Osteoblast (primary cell): ENCODE data around the gene NDUFAF5. TPM values are rescaled to one million over a fixed set of nuclear protein-coding genes. Genes with fewer than 3 reads are reported as not detected.

Source experiments
- DNase-seq: peaks from one replicate; pipeline ENCODE4 v3.0.0; 2011; ENCODE audit warnings: low spot score, mixed read lengths; ENCODE audit not compliant: insufficient read length; ENCODE audit errors: missing footprints
- H2AFZ ChIP-seq: 2 replicates; pipeline ENCODE4 v1.6.0; 2011; ENCODE audit warnings: mild to moderate bottlenecking, low read length
- H3K27ac ChIP-seq: 2 replicates; pipeline ENCODE4 v1.5.1; 2011; ENCODE audit warnings: mild to moderate bottlenecking, low read depth, low read length, moderate library complexity
- H3K27me3 ChIP-seq: 2 replicates; pipeline ENCODE4 v1.6.0; 2012; ENCODE audit warnings: mild to moderate bottlenecking, control low read depth, inconsistent platforms, low read length, moderate library complexity; ENCODE audit not compliant: insufficient read depth
- H3K36me3 ChIP-seq: 2 replicates; pipeline ENCODE4 v1.5.1; 2011; ENCODE audit warnings: mild to moderate bottlenecking, low read length, control low read depth, moderate library complexity; ENCODE audit not compliant: insufficient read depth
- H3K4me1 ChIP-seq: 2 replicates; pipeline ENCODE4 v1.5.1; 2011; ENCODE audit warnings: mild to moderate bottlenecking, low read length, control low read depth, moderate library complexity; ENCODE audit not compliant: insufficient read depth
- H3K4me2 ChIP-seq: 2 replicates; pipeline ENCODE4 v1.6.0; 2011; ENCODE audit warnings: mild to moderate bottlenecking, low read length; ENCODE audit not compliant: insufficient read depth
- H3K4me3 ChIP-seq: fragments of 200-600 bp; sonication (generic); 3 replicates; pipeline ENCODE4 v1.5.1; 2012; ENCODE audit warnings: mild to moderate bottlenecking, low read length, inconsistent platforms; ENCODE audit not compliant: insufficient read depth
- H3K79me2 ChIP-seq: 2 replicates; pipeline ENCODE4 v1.6.0; 2012; ENCODE audit warnings: mild to moderate bottlenecking, low read length, control low read depth, inconsistent platforms; ENCODE audit not compliant: insufficient read depth
- H3K9me3 ChIP-seq: 2 replicates; pipeline ENCODE4 v1.5.1; 2011; ENCODE audit warnings: low read depth, low read length, control low read depth
- H4K20me1 ChIP-seq: 2 replicates; pipeline ENCODE4 v1.6.0; 2012; ENCODE audit warnings: mild to moderate bottlenecking, low read length, control low read depth; ENCODE audit not compliant: insufficient read depth
- CTCF ChIP-seq: IDR thresholded peaks from 2 replicates; pipeline ENCODE4 v1.5.1; 2011; ENCODE audit warnings: mild to moderate bottlenecking, low read depth, low read length, moderate library complexity; ENCODE audit errors: extremely low read depth
- total RNA-seq: library from RNA; depleted of rRNA; stranded (reverse); fragments of >200 nt; gene quantifications from 2 replicates; pipeline ENCODE4 v1.2.3, GENCODE V29; 2012

The NDUFAF5 gene
- total RNA-seq, 1 donor, result 12.3 TPM

- H3K36me3 ChIP-seq, result peaks cover 46% of the 10 kb centered on the region
- peaks cover 35% of the 10 kb centered on the region for H3K79me2 ChIP-seq
- no peak for DNase-seq
- TF ChIP-seq CTCF, result no peak
- peak overlapping the region; percentile 64 for H3K27ac ChIP-seq
- H2AFZ ChIP-seq, result peak overlapping the region; percentile 27
- H3K4me2 ChIP-seq, result peak overlapping the region; percentile 72
- H3K4me3 ChIP-seq, result peak overlapping the region; percentile 37
- no peaks in the 10 kb centered on the region for H4K20me1 ChIP-seq
- H3K27me3 ChIP-seq, result no peaks in the 10 kb centered on the region
- no peaks in the 10 kb centered on the region for H3K9me3 ChIP-seq
- H3K4me1 ChIP-seq, result peaks cover 12% of the 10 kb centered on the region
Observed at GRCh38 chr20:13777171-13777601, 7.6 kb upstream of the NDUFAF5 start.

GRCh38 chr20:13778827-13779226 lies 6.0 kb upstream of the NDUFAF5 start:
- H3K36me3 ChIP-seq, result peaks cover 49% of the 10 kb centered on the region
- peaks cover 46% of the 10 kb centered on the region for H3K79me2 ChIP-seq
- no peak overlapping the region for H2AFZ ChIP-seq
- H3K9me3 ChIP-seq, result no peaks in the 10 kb centered on the region
- H3K4me3 ChIP-seq, result no peak overlapping the region
- H4K20me1 ChIP-seq, result no peaks in the 10 kb centered on the region
- no peak overlapping the region for H3K4me2 ChIP-seq
- H3K27me3 ChIP-seq, result no peaks in the 10 kb centered on the region
- no peak for DNase-seq
- TF ChIP-seq CTCF, result no peak
- peaks cover 17% of the 10 kb centered on the region for H3K4me1 ChIP-seq
- H3K27ac ChIP-seq, result no peak overlapping the region

- no peak for TF ChIP-seq CTCF
- peak overlapping the region; percentile 94 for H3K4me3 ChIP-seq
- H3K4me2 ChIP-seq, result peak overlapping the region; percentile 95
- no peak overlapping the region for H2AFZ ChIP-seq
- H3K79me2 ChIP-seq, result peaks cover 72% of the 10 kb centered on the region
- H3K4me1 ChIP-seq, result peaks cover 16% of the 10 kb centered on the region
- H3K36me3 ChIP-seq, result peaks cover 26% of the 10 kb centered on the region
- DNase-seq, result no peak
- H4K20me1 ChIP-seq, result peaks cover 5% of the 10 kb centered on the region
- H3K27me3 ChIP-seq, result no peaks in the 10 kb centered on the region
- peak overlapping the region; percentile 88 for H3K27ac ChIP-seq
- no peaks in the 10 kb centered on the region for H3K9me3 ChIP-seq
Observed at GRCh38 chr20:13783528-13783927, 1.3 kb upstream of the NDUFAF5 start.

- Histone ChIP-seq H3K36me3 (peaks cover 32% of the 10 kb centered on the region), H3K79me2 (peaks cover 69% of the 10 kb centered on the region), H3K4me3 (peak overlapping the region; percentile 94), H3K9me3 (no peaks in the 10 kb centered on the region), H3K27ac (peak overlapping the region; percentile 88), H2AFZ (peak overlapping the region; percentile 98), H3K4me1 (peaks cover 16% of the 10 kb centered on the region), H4K20me1 (peaks cover 5% of the 10 kb centered on the region), H3K4me2 (peak overlapping the region; percentile 95), H3K27me3 (no peaks in the 10 kb centered on the region)
- no peak for TF ChIP-seq CTCF
- peak; percentile 52 for DNase-seq
Observed at GRCh38 chr20:13784271-13784892, 446 bp upstream of the NDUFAF5 start.
